DOHH2 (cell line): Measurements from ENCODE around the gene KIAA0930.

Source experiments
- H3F3A ChIP-seq: fragments of 200-600 bp; sonication (generic), shearing (Covaris generic); 2 replicates; pipeline ENCODE4 v1.6.0; 2016; ENCODE audit warnings: antibody characterized with exemption, mild to moderate bottlenecking; ENCODE audit not compliant: control insufficient read depth, insufficient read depth
- H3K27ac ChIP-seq: fragments of 200-600 bp; sonication (generic); 2 replicates; pipeline ENCODE4 v1.5.1; 2014; ENCODE audit warnings: low read depth, mild to moderate bottlenecking, low read length, moderate library complexity
- H3K27me3 ChIP-seq: fragments of 200-600 bp; sonication (generic); 2 replicates; pipeline ENCODE4 v1.6.1; 2014; ENCODE audit warnings: mild to moderate bottlenecking, low read length, mixed read lengths; ENCODE audit not compliant: control insufficient read depth
- H3K36me3 ChIP-seq: fragments of 200-600 bp; sonication (generic); 2 replicates; pipeline ENCODE4 v1.6.1; 2014; ENCODE audit warnings: mild to moderate bottlenecking, low read length, moderate library complexity, mixed read lengths; ENCODE audit not compliant: control insufficient read depth
- H3K4me1 ChIP-seq: fragments of 200-600 bp; sonication (generic); 2 replicates; pipeline ENCODE4 v1.6.1; 2014; ENCODE audit warnings: mild to moderate bottlenecking, low read length, mixed read lengths; ENCODE audit not compliant: control insufficient read depth
- H3K4me2 ChIP-seq: fragments of 200-600 bp; sonication (generic); 2 replicates; pipeline ENCODE4 v1.6.0; 2014; ENCODE audit warnings: mild to moderate bottlenecking, low read length, moderate library complexity
- H3K4me3 ChIP-seq: fragments of 200-600 bp; sonication (generic); 2 replicates; pipeline ENCODE4 v1.5.1; 2014; ENCODE audit warnings: mild to moderate bottlenecking, low read length, mixed read lengths
- H3K79me2 ChIP-seq: fragments of 200-600 bp; sonication (generic); 2 replicates; pipeline ENCODE4 v1.6.1; 2014; ENCODE audit warnings: mild to moderate bottlenecking, low read length, mixed read lengths; ENCODE audit not compliant: control insufficient read depth
- H3K9me2 ChIP-seq: fragments of 200-600 bp; sonication (generic); replicated peaks from 2 replicates; pipeline ENCODE4 v1.6.1; 2014; ENCODE audit warnings: mild to moderate bottlenecking, low read length, mixed read lengths; ENCODE audit not compliant: control insufficient read depth
- H3K9me3 ChIP-seq: fragments of 200-600 bp; sonication (generic); 2 replicates; pipeline ENCODE4 v1.6.1; 2014; ENCODE audit warnings: antibody characterized with exemption, low read length, mixed read lengths; ENCODE audit not compliant: control insufficient read depth, insufficient read depth
- H4K20me1 ChIP-seq: fragments of 200-600 bp; sonication (generic); 2 replicates; pipeline ENCODE4 v1.6.0; 2014; ENCODE audit warnings: low read depth, mild to moderate bottlenecking, antibody characterized with exemption, low read length, moderate library complexity; ENCODE audit not compliant: control insufficient read depth, insufficient read depth
- EZH2phosphoT487 ChIP-seq: fragments of 200-600 bp; sonication (generic); IDR thresholded peaks from 2 replicates; pipeline ENCODE4 v1.6.1; 2017; ENCODE audit warnings: borderline replicate concordance, mild to moderate bottlenecking, antibody characterized with exemption, low read length, moderate library complexity, mixed read lengths
- TF ChIP-seq, protein P1 (sequence below): fragments of 200-600 bp; sonication (generic); IDR thresholded peaks from one replicate; pipeline ENCODE4 v1.5.1; 2014; ENCODE audit warnings: antibody characterized with exemption, mild to moderate bottlenecking, low read depth, low read length; ENCODE audit not compliant: poor library complexity, severe bottlenecking

Gene KIAA0930

DNA sequence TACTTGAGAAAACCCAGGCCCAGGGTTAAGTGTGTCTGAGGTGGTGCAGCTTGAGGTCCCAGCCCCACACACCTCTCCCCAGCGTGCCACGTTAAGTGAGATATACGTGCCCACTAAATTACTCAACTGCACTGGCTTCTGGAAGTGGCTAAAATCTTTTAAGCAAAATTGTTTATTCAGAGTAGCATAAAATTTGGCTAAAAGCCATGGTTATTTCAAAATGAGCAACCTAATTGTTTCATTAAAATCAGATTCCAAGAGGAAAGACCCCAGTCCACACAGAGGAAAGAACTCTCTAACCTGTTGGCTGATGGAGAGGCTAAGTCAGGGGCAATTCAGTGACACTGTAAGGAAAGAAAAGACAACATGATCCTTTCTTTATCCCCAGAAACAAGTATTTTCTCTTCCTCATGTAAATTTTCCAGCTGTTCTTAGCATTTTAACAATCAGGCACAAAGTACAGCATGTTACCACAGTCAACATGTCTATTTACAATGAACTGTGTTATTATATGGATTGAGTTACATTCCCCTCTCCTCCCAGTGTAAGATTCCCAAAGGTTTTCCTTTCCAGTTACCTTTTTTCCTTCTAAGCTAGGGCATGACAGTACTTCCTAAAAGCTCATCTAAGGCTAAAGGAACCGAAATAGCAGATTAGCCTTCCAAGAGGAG, 50.4 kb downstream of the KIAA0930 start:
- H3K27ac ChIP-seq, result no peak overlapping the region
- H3K9me2 ChIP-seq, result no peaks in the 10 kb centered on the region
- no peaks in the 10 kb centered on the region for H4K20me1 ChIP-seq
- peaks cover 32% of the 10 kb centered on the region for H3K36me3 ChIP-seq
- no peaks in the 10 kb centered on the region for H3K9me3 ChIP-seq
- H3F3A ChIP-seq, result peaks cover 20% of the 10 kb centered on the region
- H3K4me1 ChIP-seq, result no peaks in the 10 kb centered on the region
- H3K27me3 ChIP-seq, result no peaks in the 10 kb centered on the region
- H3K79me2 ChIP-seq, result peaks cover 6% of the 10 kb centered on the region
- no peak overlapping the region for H3K4me2 ChIP-seq
- TF ChIP-seq EZH2phosphoT487, result no peak
- TF ChIP-seq, protein P1, sequence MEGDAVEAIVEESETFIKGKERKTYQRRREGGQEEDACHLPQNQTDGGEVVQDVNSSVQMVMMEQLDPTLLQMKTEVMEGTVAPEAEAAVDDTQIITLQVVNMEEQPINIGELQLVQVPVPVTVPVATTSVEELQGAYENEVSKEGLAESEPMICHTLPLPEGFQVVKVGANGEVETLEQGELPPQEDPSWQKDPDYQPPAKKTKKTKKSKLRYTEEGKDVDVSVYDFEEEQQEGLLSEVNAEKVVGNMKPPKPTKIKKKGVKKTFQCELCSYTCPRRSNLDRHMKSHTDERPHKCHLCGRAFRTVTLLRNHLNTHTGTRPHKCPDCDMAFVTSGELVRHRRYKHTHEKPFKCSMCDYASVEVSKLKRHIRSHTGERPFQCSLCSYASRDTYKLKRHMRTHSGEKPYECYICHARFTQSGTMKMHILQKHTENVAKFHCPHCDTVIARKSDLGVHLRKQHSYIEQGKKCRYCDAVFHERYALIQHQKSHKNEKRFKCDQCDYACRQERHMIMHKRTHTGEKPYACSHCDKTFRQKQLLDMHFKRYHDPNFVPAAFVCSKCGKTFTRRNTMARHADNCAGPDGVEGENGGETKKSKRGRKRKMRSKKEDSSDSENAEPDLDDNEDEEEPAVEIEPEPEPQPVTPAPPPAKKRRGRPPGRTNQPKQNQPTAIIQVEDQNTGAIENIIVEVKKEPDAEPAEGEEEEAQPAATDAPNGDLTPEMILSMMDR, result no peak
- no peak overlapping the region for H3K4me3 ChIP-seq

DNA sequence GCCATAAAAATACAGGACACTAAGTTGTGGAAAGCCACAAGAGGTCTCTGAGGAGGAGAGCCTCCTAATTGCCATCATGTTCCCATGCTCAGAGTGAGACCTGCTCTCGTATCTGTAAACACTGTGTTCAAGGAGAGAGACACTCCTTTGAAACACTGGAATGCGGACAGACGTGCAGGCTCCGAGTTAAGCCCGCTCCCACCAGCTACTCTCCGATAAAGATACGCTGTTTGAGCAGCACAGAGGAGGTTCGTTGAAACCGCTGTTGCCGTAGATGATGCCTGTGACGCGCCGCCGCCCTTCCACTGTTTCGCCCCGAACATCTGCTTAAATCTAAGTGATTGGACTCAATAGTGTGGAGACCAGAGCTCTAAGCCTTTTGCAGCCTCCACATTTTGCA, 51.9 kb downstream of the KIAA0930 start:
- TF ChIP-seq EZH2phosphoT487, result no peak
- TF ChIP-seq, protein P1, result no peak
- Histone ChIP-seq H3K4me1 (no peaks in the 10 kb centered on the region), H4K20me1 (no peaks in the 10 kb centered on the region), H3K4me3 (no peak overlapping the region), H3F3A (peaks cover 20% of the 10 kb centered on the region), H3K27ac (no peak overlapping the region), H3K9me2 (no peaks in the 10 kb centered on the region), H3K9me3 (no peaks in the 10 kb centered on the region), H3K79me2 (peaks cover 11% of the 10 kb centered on the region), H3K36me3 (peaks cover 46% of the 10 kb centered on the region), H3K4me2 (no peak overlapping the region), H3K27me3 (no peaks in the 10 kb centered on the region)

DNA sequence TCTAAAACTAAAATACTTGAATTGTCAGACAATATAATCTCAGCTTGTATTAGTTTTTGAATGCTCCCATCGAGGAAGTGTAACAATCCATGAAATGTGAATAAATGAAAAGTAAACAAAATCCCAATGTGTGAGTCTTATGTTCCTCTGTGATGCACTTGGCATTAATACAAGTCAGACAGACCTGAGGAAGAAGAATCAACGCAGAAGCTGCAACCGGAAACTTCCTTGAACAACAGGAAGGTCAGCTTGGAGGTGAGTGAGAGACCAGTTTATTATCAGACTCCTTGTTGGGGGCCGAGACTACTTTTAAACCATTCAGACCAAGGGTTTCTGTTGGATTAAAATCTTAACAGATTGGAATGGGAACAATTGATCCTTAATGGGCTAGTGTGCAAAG, 52.8 kb downstream of the KIAA0930 start:
- peaks cover 21% of the 10 kb centered on the region for H3F3A ChIP-seq
- H3K36me3 ChIP-seq, result peaks cover 54% of the 10 kb centered on the region
- H3K4me3 ChIP-seq, result no peak overlapping the region
- no peak overlapping the region for H3K27ac ChIP-seq
- H4K20me1 ChIP-seq, result no peaks in the 10 kb centered on the region
- H3K4me2 ChIP-seq, result no peak overlapping the region
- H3K27me3 ChIP-seq, result no peaks in the 10 kb centered on the region
- H3K9me2 ChIP-seq, result no peaks in the 10 kb centered on the region
- peaks cover 15% of the 10 kb centered on the region for H3K79me2 ChIP-seq
- TF ChIP-seq EZH2phosphoT487, result no peak
- TF ChIP-seq, protein P1, result no peak
- no peaks in the 10 kb centered on the region for H3K4me1 ChIP-seq
- no peaks in the 10 kb centered on the region for H3K9me3 ChIP-seq
